NK-92 (cell line): ENCODE data around the gene TULP3.

Experiments used
- DNase-seq: peaks from one replicate; lab custom pipeline; 2025; ENCODE audit not compliant: unreplicated experiment; lab: John Stamatoyannopoulos, UW

The TULP3 gene

DNA sequence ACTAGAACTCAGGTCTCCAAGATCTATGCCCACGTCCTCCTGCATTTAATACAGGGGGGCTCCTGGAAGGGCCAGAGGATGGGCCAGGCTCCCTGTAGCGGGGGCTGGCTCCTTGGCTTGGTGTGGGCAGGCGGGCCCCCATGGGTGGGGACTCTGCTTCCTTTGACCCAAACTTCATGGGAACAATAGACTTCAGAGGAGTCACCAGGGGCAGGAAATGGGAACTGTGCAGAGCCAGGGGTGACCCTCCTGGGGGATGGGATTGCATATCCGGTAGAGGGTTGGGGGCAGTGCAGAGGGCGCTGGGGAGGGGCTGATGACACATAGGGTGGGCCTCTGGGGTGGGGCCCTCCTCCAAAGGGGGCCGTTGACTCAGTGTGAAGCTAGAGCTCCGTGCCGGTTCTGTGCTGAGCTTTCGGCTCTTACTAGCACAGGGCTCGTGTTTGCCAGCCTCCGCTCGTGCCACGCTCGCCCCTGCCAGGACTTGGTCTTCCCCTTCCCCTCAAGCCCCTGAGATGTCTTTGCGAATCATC, 73.1 kb downstream of the TULP3 start:
- no peak for DNase-seq

DNA sequence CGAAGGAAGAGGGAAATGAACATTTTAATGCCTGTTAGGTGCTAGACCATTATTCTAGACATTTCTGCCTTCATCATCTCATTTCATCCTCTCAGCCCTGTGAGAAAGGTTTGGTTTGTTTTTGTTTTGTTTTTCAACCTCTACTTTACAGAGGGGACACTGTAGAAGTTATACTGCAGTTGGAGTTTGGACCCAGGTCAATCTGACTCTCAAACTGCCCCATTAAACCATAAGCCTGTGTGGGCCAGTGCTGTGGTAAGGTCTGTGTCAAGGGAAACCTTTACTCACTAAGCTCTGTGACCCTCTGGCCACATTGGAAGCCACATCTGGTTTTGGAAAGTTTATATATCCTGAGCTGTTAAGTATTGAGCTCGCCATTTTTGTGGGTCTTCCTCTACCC, 77.0 kb downstream of the TULP3 start:
- no peak for DNase-seq

DNA sequence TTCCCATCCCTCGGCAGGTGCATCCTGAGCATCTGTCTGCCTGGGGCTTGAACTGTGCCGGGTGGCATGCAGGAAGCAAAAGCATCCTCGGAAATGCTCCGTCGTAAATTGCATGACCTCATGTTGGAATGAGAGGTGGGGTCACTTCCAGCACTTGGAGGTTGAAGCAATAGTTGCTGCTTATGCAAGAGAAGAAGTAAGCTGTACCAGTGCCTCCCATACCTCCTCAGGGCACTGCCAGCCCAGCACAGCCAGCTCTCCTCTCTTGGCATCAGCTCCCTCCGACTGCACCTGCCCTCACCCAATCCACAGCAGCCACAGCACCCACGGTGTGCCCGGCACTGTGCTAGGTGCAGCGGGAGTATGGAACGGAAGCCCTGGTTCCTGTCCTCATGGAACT, 80.1 kb downstream of the TULP3 start:
- no peak for DNase-seq

DNA sequence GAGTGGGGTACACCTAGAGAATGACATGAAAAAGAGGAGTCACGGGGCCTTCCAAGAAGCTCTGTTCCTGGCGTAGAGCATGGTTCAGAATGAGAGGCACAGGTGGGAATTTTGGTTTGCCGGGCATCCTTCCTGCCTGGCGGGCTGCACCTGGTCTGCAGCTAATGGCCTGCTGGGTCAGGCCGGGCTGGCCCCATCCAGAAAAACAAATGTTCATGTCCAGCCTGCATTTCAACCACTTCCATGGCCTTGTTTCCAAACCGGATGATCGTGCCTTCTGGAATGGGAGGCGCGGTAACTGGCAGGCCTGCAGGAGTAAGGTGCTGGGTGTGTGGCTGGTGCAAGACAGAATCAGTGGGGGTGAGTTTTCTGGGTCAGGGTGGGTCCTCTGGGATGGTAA, 82.9 kb downstream of the TULP3 start:
- DNase-seq: no peak

DNA sequence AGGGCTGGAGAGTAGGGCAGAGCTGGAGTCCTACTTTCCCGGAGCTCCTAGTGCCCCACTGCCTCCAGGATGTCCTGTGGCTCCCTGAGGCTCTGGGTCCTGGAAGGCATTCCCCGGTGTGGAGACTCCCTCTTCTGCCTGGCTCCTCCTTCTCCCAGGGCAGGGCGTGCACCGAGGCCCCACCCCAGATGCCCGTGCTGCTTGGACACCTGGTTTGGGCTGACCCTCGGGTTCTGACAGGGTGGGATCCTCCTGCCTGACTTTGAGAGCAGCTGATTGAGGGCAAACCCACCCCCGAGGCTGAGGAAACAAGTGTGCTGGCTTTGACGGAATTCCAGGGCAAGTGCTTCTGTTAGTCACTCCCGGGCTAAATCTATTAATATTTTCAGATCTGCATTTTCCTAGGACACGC, 83.9 kb downstream of the TULP3 start:
- no peak for DNase-seq

DNA sequence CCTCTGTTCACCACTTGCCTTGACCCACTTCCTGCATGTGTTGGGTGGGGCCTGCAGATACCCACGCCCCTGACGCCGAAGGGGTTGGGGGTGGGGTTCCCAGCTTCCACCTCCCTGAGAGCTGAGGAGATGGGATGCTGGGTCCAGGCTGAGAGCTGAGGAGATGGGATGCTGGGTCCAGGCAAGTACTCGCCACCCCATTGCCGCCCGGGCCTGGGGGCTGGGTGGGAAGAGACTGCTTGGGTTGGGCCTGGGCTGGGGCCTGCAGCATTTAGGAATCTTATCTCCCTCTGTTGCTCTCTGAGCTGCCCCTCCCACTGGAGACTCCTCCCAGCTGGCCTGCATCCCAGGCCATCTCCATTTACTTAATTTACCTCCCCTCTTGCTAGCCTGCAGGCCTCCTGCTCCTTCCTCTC, 85.9 kb downstream of the TULP3 start:
- DNase-seq: no peak

DNA sequence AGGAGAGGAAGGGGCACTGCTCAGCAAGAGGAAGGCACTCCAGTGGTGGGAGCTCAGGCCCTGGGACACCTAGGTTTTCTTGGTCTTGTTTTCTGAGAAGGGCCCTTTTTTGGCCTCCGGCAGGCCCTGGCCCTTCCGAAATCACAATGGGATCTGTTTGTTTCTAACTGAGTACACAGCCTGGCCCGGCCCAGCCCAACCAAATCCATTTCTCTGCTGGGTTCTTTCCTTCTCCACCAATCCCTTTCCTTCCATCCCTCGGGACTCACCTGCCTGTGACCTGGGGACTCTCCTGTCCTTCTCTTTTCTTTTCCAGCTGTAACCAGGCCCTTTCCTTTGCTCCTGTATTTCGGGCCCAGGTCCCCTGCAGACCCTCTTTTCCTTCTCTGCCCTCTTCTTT, 87.1 kb downstream of the TULP3 start:
- no peak for DNase-seq

DNA sequence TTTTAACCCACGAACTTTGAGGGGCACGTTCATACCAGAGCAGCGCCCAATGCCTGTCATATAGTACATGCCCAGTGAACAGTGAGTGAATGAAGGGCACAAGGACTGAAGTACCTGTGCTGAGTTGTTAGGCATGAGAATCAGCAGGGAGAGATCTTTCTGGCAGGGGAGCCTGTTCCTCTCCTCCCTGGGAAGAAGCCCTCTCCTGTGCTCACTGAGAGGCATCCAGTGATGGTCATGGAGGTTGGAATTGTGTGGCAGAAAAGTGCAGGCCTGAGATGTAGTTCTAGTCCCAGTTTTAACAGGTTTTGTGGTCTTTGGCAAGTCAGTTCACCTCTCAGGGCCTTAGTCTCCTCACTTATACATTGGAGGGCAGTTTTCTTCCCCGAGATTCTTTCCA, 89.1 kb downstream of the TULP3 start:
- DNase-seq: no peak

DNA sequence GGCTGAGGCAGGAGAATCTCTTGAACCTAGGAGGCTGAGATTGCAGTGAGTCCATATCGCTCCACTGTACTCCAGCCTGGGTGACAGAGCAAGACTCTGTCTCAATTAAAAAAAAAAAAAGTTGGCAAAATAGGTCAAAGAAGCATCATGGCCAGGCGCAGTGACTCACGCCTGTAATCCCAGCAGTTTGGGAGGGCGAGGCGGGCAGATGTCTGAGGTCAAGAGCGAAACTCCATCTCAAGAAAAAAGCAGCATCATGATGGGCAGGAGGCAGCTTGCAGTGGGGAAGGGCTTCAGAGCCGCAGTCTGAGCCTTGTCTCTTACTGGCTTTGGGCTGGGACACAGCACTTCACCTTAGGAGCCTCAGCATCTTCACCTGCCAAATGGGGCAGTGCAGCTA, 89.9 kb downstream of the TULP3 start:
- no peak for DNase-seq

DNA sequence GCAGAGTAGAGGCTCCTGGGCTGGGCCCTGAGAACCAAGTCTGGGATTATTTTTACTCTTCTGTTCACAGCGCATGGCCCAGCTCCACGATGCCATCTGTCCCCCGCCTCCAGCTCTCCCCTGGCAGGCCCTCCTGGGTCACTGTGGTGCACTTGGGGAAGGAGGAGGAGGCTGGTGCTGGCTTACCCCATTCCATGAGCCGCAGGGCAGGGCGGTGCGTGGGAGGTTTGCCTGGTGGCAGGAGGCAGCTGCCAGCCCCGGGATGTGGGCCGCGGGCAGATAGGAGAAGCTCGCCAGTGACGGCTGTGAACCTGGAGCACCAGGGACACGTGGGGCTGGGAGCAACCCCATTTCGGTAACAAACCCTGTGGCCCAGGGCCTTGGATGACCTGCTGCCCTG, 91.7 kb downstream of the TULP3 start:
- DNase-seq: no peak

DNA sequence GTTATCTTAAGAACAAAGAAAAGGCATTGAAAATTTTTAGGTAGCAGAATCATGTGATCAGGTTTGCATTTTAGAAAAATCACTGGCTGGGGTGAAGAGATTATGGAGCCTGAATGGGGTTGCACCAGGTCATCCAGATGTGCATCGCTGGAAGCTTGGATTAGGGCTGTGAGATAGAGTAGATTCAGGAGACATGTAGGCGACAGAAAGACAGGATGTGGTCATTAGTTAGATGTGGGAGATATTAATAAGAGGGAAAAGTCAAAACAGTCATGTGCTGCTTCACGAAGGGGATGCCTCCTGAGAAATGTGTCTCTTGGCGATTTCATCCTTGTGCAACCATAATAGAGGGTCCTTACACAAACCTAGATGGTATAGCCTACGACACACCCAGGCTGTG, 93.6 kb downstream of the TULP3 start:
- DNase-seq: no peak

DNA sequence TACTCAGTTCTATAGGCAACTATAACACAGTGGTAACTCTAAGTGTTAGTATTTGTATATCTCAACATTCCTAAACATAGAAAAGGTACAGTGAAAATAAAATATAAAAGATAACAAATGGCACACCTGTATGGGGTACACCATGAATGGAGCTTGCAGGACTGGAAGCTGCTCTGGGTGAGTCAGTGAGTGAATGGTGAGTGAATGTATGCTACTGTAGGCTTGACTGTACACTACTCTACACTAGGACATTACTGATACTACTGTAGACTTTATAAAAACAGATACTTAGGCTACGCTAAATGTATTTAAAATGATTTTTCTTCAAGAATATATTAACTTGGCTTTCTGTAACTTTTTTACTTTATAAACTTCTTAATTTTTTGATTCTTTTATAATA, 94.0 kb downstream of the TULP3 start:
- DNase-seq: no peak

DNA sequence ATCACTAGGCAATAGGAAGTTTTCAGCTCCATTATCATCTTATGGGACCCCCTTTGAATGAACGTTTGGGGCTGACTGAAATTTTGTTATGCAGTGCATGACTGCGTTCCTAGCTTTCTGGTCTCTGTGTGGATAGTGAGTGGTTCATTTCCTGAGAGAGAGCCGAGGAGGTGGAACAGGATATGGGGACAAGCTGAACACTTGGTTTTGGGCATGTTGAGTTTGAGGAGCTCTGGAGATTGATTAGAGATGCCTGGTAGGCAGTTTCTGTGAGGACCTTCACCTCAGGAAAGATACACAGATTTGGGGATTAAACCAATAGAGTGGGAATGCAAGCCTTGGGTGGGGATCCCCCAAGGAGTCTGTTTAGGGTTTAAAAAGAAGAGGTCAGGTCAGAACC, 96.2 kb downstream of the TULP3 start:
- no peak for DNase-seq

DNA sequence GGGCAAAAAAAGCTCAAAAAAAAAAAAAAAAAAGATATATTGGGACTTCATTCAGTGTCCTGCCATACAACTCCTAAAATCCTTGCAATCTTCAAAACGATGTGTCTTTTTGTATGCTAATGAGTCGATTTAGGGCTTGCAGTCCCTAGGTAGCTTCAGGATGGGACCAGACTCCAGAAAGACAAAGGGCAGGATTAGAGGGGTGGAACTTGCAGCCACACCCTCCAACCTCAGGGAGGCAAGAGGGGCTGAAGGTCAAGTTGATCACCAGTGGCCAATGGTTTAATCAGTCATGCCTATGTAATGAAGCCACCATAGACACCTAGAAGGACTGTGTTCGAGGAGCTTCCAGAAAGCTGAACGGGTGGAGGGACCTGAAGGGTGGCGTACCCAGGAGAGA, 97.8 kb downstream of the TULP3 start:
- no peak for DNase-seq
